Stimulated activated CD8-positive, alpha-beta memory T cell treated with anti-CD3 and anti-CD28 coated beads, Interleukin-7, amount 100 ng/mL, for 4 hours (primary cell): ENCODE data around the gene DDX10.
"Not testable (repeated sequence)": the region's sequence is repeated elsewhere in the genome, so short reads cannot be mapped to it uniquely, and the experiment has no call there.

Experiments
- DNase-seq, 2 donors: peaks; one replicate each; pipeline ENCODE4 v3.0.0-alpha.2; 2020; ENCODE audit warnings: low read depth in 2 of 2

DDX10 gene

DNA sequence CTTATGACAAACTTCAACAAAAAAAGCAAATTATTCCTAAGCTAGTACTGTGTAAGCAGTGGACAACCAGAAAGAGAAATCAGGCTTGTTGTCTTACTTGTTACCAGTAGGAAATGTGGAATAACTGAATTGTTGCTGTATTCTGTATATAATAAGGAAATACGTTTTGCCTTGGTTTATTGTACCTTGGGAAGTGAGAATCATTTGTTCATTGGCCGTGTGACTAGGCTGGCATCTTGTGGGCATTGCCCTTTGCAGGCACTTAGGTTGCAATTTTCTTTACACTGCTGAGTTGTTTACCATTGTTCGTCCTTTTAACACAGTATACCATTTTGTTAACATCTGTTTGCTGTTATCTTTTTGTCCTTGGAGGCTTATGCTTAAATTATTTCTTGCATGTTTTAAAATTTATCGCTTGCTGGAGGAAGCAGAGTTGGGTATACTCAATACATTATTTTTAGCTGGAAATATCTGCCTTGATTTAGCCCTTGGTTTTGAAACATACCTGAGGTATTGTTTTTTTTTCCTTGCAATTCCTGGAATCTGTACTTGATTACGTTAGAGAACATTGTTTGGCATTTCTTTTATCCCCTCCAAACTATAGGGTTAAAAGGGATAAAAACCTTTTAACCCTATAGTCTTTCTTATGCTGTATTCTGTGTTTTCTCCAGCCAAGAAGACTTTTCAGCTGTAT is 109.3 kb downstream of the DDX10 start:
- DNase-seq = no peak

GRCh38 chr11:108775324-108775723 is 110.5 kb downstream of the DDX10 start:
- no peak for DNase-seq

GRCh38 chr11:108779147-108779546 is 114.3 kb downstream of the DDX10 start:
- not testable (repeated sequence) for DNase-seq

- DNase-seq = no peak
Observed at GRCh38 chr11:108780119-108780518, 115.2 kb downstream of the DDX10 start.

- no peak for DNase-seq
Observed at GRCh38 chr11:108781946-108782345, 117.1 kb downstream of the DDX10 start.

DNA sequence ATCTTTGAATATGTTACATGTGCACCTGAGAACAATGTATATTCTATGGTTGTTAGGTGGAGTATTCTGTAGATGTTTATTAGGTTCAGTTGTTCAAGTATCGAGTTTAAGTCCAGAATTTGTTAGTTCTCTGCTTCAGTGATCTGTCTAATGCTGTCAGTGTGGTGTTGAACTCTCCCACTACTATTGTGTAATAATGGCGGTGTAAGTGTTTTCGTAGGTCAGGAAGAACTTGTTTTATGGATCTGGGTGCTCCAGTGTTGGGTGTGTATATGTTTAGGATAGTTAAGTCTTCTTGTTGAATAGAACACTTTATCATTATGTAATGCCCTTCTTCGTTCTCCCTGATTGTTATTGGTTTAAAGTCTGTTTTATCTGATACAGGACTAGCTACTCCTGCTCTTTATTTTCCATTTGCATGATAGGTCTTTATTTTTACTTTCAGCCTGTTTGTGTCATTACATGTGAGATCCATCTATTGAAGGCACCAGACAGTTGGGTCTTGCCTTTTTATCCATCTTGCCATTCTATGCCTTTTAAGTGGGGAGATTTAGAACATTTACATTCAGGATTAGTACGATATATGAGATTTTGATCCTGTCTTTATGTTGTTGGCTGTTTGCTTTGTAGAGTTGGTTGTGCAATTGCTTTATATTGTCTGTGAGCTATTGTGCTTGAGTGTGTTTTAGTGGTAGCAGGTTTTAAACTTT is 121.6 kb downstream of the DDX10 start:
- DNase-seq = no peak

- no peak for DNase-seq
Observed at GRCh38 chr11:108787105-108787504, 122.2 kb downstream of the DDX10 start.

- no peak for DNase-seq
Observed at GRCh38 chr11:108788565-108789199, 123.8 kb downstream of the DDX10 start.

DNA sequence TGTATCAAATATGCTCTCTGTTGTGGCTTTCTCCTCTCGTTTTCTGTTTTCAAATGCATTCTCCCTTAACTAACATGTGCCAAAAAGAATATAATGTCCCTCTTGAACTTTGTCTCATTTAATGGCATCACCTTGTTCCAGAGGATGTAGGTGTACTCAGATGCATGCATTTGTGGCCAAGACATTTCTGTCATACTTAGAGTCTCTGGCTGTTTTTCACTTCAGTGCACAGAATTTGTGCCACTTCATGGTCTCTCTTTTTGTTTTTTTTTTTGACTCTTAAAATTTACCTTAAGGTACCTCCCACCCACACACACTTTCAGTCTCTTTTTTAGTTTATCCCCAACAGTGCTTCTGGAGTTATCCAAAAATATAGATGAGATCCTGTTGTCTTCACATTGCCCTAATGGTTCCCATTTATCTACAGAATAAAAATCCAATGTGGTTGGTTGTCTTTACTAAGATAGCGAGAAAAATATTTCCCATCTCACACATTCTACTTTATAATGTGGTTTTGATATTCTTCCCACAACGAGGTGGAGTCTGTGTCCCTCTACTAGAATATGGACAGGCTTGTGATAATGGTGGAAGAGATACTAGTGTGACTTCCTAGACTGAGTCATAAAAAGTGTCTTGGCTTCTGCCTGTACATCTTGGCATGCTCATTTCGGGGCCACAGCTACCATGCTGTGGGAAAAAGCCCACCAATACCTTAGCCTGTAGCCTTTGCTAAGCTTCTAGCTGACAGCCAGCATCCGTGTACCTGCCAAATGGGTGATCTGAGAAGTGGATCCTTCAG is 125.8 kb downstream of the DDX10 start:
- no peak for DNase-seq

DNA sequence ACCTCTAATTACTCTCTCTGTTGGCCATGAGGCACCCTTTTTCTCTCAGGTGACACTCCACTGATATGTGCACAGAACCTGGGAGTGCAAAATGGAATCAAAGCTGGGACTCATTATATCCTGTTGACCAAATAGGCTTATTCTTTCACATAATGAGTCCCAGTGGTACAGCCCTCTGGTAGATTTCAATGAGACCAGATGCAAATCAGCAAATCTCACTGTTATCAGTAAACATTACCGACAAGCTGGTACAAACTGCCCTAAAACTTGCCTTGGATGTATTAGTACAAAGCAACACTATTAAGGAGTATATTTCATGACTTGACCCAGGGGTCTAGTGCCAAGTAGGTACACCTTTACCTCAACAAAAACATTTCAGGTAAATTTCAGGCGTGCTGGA is 128.3 kb downstream of the DDX10 start:
- no peak for DNase-seq

DNA sequence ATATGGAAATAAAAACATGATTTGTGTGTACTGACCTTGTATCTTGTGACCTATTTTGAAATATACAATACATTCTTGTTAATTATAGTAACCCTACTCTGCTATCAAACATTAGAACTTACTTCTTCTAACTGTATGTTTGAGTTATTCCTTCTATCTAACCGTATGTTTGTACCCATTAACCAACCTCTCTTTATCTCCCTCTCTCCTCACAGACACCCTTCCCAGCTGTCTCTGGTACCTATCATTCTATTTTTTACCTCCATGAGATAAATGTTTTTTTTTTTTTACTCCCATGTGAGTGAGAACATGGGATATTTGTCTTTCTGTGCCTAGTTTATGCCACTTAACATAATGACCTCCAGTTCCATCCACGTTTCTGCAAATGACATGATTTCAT is 128.7 kb downstream of the DDX10 start:
- no peak for DNase-seq

- DNase-seq = no peak
Observed at GRCh38 chr11:108796551-108796950, 131.7 kb downstream of the DDX10 start.

GRCh38 chr11:108797578-108798100 is 132.8 kb downstream of the DDX10 start:
- no peak for DNase-seq

DNA sequence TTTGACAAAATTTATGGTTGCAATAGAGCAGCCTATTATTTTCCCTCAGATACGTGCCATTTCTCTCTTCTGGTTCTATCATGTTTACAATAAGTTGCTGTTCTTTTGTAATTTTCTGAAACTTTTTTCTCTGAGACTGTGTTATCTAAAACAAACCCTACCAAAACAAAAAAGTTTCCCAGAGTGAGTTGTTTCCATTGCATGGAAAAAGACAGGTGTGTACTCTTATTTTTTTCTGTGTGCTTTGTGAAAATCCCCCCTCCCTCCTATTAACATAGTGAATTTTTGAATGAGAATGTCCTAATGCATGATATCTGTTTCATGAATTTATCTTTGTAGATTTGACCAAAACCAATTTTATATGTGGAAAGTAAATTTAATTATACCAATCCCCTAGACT is 137.6 kb downstream of the DDX10 start:
- DNase-seq = no peak

DNA sequence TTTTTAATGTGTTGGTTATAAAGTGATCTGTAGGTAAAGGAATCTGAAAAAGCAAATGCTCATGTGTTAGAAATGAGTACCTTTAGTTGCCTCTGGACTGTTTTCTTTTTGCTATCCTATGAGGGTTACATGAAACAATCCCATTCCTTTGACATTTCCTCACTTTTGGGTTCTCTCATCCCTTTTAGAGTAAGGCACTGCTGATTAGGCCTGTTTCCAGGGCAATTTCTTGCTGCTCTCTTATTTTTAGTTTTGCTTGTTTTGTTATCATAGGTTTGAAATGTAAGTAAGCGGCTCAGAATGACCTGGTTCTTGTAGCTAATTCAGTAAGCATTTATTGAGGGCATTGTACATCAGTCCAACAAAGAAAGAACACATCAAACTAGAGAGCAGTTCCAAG is 138.9 kb downstream of the DDX10 start:
- DNase-seq = no peak

- DNase-seq = no peak
Observed at GRCh38 chr11:108804511-108804910, 139.6 kb downstream of the DDX10 start.

GRCh38 chr11:108805030-108805429 is 140.2 kb downstream of the DDX10 start:
- no peak for DNase-seq

GRCh38 chr11:108807262-108807661 is 142.4 kb downstream of the DDX10 start:
- DNase-seq = no peak

DNA sequence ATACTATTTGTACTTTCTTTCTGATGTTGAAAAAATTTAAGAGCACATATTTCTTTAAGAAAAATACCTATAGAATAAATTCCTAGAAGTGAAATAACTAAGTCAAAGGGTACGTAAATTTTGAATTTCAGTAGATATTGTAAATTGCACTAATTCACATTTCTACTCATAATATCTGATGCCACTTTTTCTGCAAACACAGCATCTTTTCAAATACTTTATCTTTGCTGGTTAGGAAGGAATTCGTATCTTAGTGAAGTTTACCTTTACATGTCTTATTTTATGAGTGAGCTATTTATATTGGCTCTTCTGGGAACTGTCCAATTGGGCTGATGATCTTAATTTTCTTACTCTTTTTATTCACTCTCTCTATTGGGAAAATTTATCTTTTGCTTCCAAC is 148.2 kb downstream of the DDX10 start:
- no peak for DNase-seq

- no peak for DNase-seq
Observed at GRCh38 chr11:108817976-108818375, 153.1 kb downstream of the DDX10 start.

DNA sequence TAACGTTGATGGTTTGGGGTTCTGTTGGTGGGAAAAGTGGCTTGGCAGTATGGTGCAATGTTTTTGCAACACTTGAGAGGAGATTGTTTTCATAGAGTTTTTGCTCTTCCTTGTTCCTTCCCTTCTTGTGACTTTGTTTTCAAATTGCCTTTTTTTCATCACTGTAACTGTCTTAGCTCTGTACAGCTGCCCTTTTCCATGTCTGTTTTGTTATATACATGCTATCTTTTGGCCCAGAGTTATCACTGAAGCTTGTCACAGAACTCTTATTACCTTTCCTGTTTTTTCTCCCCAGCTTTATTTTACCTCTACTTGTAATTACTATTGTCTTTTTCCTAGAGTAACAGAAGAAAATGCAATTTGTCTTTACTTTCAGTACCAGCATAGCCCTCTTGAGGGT is 154.1 kb downstream of the DDX10 start:
- DNase-seq = no peak

DNA sequence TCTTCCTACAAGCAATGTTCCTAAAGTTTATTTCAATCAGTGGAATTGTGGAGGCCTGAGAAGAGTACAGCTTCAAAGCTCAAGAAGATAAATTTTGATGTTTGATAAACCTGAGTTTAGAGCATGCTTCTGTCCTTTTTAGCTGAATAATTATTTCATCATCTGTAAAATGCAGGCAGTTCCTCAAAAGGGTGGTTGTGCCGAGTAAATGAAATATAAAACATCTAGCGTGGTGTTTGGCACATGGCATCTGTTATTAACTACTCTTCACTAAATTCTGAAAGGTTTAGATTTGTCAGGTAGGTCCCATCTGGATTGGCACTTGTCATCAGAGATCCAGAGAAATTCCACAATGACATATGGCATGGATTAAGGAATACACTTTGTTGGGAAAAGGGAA is 155.1 kb downstream of the DDX10 start:
- no peak for DNase-seq
